Osteocyte (in vitro differentiated cells): ENCODE measurements around the gene THSD4. TPM values are rescaled to one million over a fixed set of nuclear protein-coding genes. Genes with fewer than 3 reads are reported as not detected.

ENCODE experiments used
- DNase-seq: peaks from one replicate; pipeline ENCODE4 v3.0.0; 2021; ENCODE audit warnings: mixed read lengths; ENCODE audit not compliant: unreplicated experiment; ENCODE audit errors: extremely low spot score
- H3K27ac Mint-ChIP-seq: one replicate; pipeline ENCODE4 v1.8.0; 2021; ENCODE audit warnings: mild to moderate bottlenecking, mixed read lengths; ENCODE audit not compliant: unreplicated experiment
- H3K27me3 Mint-ChIP-seq: one replicate; pipeline ENCODE4 v1.8.0; 2021; ENCODE audit warnings: mixed read lengths; ENCODE audit not compliant: unreplicated experiment
- H3K36me3 Mint-ChIP-seq: one replicate; pipeline ENCODE4 v1.8.0; 2021; ENCODE audit warnings: mixed read lengths; ENCODE audit not compliant: unreplicated experiment
- H3K4me1 Mint-ChIP-seq: one replicate; pipeline ENCODE4 v1.8.0; 2021; ENCODE audit warnings: mixed read lengths; ENCODE audit not compliant: unreplicated experiment
- H3K4me3 Mint-ChIP-seq: one replicate; pipeline ENCODE4 v1.8.0; 2021; ENCODE audit warnings: mild to moderate bottlenecking, moderate library complexity, mixed read lengths; ENCODE audit not compliant: unreplicated experiment
- H3K9me3 Mint-ChIP-seq: one replicate; pipeline ENCODE4 v1.8.0; 2021; ENCODE audit warnings: mixed read lengths; ENCODE audit not compliant: unreplicated experiment
- total RNA-seq: library from RNA; stranded (reverse); gene quantifications from 2 replicates; pipeline ENCODE4 v1.2.1, GENCODE V29; 2021
- TF ChIP-seq, protein P1 (sequence below): fragments of 200-600 bp; sonication (generic); IDR thresholded peaks from 2 replicates; pipeline ENCODE4 v1.5.0; 2021; ENCODE audit warnings: antibody characterized with exemption, mild to moderate bottlenecking, moderate library complexity

Gene THSD4
- total RNA-seq, 1 donor from 2014 or later = 5.7 TPM

- Mint-ChIP-seq H3K9me3 (no peaks in the 10 kb centered on the region), H3K27me3 (no peaks in the 10 kb centered on the region), H3K27ac (peak overlapping the region; percentile 72), H3K36me3 (no peaks in the 10 kb centered on the region), H3K4me3 (no peak overlapping the region), H3K4me1 (peaks cover 52% of the 10 kb centered on the region)
- DNase-seq = no peak
- TF ChIP-seq, protein P1, sequence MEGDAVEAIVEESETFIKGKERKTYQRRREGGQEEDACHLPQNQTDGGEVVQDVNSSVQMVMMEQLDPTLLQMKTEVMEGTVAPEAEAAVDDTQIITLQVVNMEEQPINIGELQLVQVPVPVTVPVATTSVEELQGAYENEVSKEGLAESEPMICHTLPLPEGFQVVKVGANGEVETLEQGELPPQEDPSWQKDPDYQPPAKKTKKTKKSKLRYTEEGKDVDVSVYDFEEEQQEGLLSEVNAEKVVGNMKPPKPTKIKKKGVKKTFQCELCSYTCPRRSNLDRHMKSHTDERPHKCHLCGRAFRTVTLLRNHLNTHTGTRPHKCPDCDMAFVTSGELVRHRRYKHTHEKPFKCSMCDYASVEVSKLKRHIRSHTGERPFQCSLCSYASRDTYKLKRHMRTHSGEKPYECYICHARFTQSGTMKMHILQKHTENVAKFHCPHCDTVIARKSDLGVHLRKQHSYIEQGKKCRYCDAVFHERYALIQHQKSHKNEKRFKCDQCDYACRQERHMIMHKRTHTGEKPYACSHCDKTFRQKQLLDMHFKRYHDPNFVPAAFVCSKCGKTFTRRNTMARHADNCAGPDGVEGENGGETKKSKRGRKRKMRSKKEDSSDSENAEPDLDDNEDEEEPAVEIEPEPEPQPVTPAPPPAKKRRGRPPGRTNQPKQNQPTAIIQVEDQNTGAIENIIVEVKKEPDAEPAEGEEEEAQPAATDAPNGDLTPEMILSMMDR = no peak
Measured at GRCh38 chr15:71807125-71807629, 691.9 kb downstream of the THSD4 start.

- TF ChIP-seq, protein P1 = no peak
- no peaks in the 10 kb centered on the region for H3K36me3 Mint-ChIP-seq
- no peaks in the 10 kb centered on the region for H3K27me3 Mint-ChIP-seq
- H3K4me1 Mint-ChIP-seq = peaks cover 52% of the 10 kb centered on the region
- H3K27ac Mint-ChIP-seq = peak overlapping the region; percentile 72
- DNase-seq = no peak
- H3K9me3 Mint-ChIP-seq = no peaks in the 10 kb centered on the region
- no peak overlapping the region for H3K4me3 Mint-ChIP-seq
Measured at GRCh38 chr15:71807691-71808091, 692.4 kb downstream of the THSD4 start.

GRCh38 chr15:71808311-71809020, 693.2 kb downstream of the THSD4 start:
- no peak overlapping the region for H3K27ac Mint-ChIP-seq

DNA sequence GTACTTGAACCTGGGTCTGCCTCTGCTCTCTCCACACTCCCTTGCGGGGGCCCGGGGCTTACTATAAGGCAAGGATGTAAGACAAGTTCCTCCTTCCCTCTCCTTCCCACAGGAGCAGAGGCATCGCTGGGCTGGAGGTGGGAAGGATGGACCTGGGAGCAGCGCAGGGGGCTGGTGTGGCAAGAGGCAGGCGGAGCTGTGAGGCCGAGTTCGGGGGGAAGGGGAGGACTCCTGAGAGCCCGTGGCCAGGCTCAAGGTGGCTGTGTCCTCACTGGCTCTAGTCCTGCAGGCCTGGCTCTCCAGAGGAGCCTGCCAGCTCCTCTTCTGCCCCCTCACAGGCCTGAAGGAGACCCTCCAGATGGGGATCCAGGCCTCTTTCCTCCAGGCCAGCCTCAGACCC, 694.1 kb downstream of the THSD4 start:
- H3K4me1 Mint-ChIP-seq = peaks cover 47% of the 10 kb centered on the region

More at GRCh38 chr15:71808311-71809020, 693.2 kb downstream of the THSD4 start:
- Mint-ChIP-seq H3K36me3 (no peaks in the 10 kb centered on the region), H3K4me3 (no peak overlapping the region), H3K9me3 (no peaks in the 10 kb centered on the region), H3K4me1 (peaks cover 52% of the 10 kb centered on the region), H3K27me3 (no peaks in the 10 kb centered on the region)
- TF ChIP-seq, protein P1 = no peak
- peak; percentile 72 for DNase-seq

More for the DNA sequence above, 694.1 kb downstream of the THSD4 start:
- TF ChIP-seq, protein P1 = no peak
- H3K36me3 Mint-ChIP-seq = no peaks in the 10 kb centered on the region
- DNase-seq = no peak
- H3K4me3 Mint-ChIP-seq = no peak overlapping the region
- H3K27ac Mint-ChIP-seq = no peak overlapping the region
- H3K9me3 Mint-ChIP-seq = no peaks in the 10 kb centered on the region
- no peaks in the 10 kb centered on the region for H3K27me3 Mint-ChIP-seq
